ENCODE measurements around the gene SS18L1.

Gene SS18L1

GRCh38 chr20:62229667-62230066, 86.1 kb downstream of the SS18L1 start:
- DNase-seq (ENCODE audit: low read depth), result no peak
- no peak for TF ChIP-seq CTCF (conservative IDR thresholded peaks at IDR 0.05; ENCODE audit: control insufficient read depth, insufficient read depth, low read depth, low read length)
- H3K4me3 ChIP-seq (ENCODE audit: control insufficient read depth, low read depth, low read length), result no peak overlapping the region

GRCh38 chr20:62230276-62230675, 86.7 kb downstream of the SS18L1 start:
- no peak overlapping the region for H3K4me3 ChIP-seq (ENCODE audit: control insufficient read depth, low read depth, low read length)
- no peak for DNase-seq (ENCODE audit: low read depth)
- TF ChIP-seq CTCF (conservative IDR thresholded peaks at IDR 0.05; ENCODE audit: control insufficient read depth, insufficient read depth, low read depth, low read length), result no peak

GRCh38 chr20:62230696-62231095, 87.1 kb downstream of the SS18L1 start:
- H3K4me3 ChIP-seq (ENCODE audit: control insufficient read depth, low read depth, low read length), result no peak overlapping the region
- DNase-seq (ENCODE audit: low read depth), result no peak
- no peak for TF ChIP-seq CTCF (conservative IDR thresholded peaks at IDR 0.05; ENCODE audit: control insufficient read depth, insufficient read depth, low read depth, low read length)

- H3K4me3 ChIP-seq (ENCODE audit: control insufficient read depth, low read depth, low read length), result no peak overlapping the region
- DNase-seq (ENCODE audit: low read depth), result no peak
- no peak for TF ChIP-seq CTCF (conservative IDR thresholded peaks at IDR 0.05; ENCODE audit: control insufficient read depth, insufficient read depth, low read depth, low read length)
Observed at GRCh38 chr20:62231292-62231691, 87.7 kb downstream of the SS18L1 start.

Measured in fibroblast of mammary gland (primary cell).